Measurements from ENCODE around the gene HS6ST1. TPM values are rescaled to one million over a fixed set of nuclear protein-coding genes. Genes with fewer than 3 reads are reported as not detected.

HS6ST1 gene
- total RNA-seq, 4 donors from 2014 or later = 11.2 to 32.2 (median 14.7) TPM

DNA sequence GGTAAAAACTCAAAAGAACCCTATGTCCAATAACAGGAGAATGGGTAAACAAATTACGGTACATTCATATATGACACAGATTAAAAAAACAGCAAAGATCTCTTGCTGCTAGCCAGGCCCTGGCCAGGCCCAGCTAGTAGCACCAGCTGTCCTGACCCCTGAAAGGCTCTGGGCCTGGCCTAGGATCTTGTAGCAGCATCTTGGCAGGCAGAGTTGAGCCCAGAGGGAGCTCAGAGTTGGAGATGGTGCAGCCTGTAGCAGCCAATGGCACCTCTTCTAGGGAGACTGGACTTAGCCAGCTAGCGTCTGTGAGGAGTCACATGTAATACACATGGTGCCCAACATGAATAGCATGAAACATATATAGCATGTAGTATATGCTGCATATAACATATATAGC lies 69.1 kb downstream of the HS6ST1 start:
- TF ChIP-seq, protein P1, sequence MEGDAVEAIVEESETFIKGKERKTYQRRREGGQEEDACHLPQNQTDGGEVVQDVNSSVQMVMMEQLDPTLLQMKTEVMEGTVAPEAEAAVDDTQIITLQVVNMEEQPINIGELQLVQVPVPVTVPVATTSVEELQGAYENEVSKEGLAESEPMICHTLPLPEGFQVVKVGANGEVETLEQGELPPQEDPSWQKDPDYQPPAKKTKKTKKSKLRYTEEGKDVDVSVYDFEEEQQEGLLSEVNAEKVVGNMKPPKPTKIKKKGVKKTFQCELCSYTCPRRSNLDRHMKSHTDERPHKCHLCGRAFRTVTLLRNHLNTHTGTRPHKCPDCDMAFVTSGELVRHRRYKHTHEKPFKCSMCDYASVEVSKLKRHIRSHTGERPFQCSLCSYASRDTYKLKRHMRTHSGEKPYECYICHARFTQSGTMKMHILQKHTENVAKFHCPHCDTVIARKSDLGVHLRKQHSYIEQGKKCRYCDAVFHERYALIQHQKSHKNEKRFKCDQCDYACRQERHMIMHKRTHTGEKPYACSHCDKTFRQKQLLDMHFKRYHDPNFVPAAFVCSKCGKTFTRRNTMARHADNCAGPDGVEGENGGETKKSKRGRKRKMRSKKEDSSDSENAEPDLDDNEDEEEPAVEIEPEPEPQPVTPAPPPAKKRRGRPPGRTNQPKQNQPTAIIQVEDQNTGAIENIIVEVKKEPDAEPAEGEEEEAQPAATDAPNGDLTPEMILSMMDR (IDR thresholded peaks at IDR 0.05; ENCODE audit: low read depth) = no peak

DNA sequence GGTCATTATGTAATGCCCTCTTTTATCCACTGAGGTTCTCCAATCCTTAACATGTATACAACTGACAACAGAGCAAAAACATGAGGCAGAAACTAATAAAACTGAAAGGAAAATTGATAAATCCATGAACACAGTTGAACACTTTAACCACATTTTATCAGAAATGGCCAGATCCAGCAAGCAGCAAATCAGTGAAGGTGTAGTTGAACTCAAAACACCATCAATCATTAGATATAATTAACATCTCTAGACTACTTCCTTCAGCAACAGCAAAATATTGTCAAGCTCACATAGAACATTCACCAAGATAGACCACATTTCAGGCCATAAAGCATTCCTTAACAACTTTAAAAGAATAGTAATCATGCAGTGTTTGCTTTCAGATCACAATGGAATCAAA lies 72.9 kb downstream of the HS6ST1 start:
- TF ChIP-seq, protein P1 (IDR thresholded peaks at IDR 0.05; ENCODE audit: low read depth) = no peak

DNA sequence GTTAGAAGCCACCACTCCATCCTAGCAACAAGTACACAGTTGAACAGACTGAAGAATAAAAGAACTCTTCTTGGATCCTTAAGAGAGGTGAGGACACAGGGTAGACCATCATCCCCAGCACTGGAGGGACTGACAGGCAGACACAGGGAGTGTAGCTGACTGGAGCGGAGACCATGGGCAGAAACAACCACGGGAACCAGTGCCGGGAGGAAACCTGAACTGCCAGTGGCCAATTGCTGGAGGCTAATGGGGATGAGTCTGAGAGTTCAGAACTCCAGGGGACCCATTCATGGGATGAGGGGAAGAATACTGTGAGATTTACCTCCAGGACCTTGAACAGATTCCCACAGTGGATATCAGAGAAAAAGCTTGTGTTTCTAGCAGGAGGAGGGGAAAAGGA lies 76.8 kb downstream of the HS6ST1 start:
- TF ChIP-seq, protein P1 (IDR thresholded peaks at IDR 0.05; ENCODE audit: low read depth) = no peak

DNA sequence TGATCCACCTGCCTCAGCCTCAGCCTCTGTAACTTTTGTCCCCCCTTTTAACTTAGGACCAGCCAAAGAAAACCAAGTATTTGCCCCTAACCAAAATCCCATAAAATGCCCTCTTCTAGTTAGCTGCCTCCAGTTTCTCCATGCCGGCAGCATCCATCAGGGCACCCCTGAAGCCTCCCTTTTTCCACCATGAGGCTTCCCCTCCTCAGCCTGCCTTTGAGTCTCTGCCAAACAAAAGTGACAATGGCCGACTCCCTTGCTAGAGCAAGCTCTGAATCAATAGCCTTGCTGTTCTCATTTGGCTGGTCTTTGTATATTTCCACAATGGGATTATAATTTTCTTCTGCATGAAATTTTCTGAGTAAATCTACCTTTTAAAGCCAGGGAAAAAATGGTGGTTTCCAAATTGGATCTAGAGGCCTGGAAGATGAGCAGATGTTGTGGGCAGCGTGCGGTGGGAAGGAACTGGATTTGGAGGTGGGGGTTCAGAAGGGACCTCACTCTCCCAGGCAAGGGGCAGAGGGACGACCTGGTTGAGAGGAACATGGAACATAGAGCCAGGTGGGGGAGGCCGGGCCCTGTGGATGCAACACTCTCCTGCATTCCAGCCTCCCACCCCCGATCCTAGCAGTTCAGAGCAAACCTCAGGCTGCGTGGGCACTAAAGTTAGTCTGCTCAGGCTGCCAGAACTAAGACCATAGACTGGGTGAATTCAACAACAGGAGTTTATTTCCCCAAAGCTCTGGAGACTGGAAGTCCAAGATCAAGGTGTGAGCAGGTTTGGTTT lies 80.6 kb downstream of the HS6ST1 start:
- TF ChIP-seq, protein P1 (IDR thresholded peaks at IDR 0.05; ENCODE audit: low read depth) = no peak

DNA sequence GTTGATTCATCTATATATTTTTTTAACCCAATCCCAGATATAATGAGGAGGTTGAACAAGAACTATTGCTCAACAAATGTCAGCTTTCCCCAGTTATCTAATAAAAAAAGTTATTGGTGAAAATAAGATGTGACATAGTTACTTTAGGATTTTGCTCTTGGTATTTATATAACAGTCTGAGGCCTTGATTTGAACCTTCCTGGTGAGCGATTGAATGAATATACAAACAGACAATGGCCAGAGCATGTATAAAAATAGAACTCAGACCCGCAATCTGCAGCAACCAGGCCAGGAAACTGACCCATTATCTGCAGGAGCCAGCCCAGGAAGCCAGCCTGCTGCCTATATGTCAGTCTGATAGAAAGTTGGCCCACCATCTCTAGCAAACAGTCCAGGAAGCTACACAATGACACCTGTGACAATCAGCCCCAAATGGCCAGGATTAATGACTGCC lies 81.6 kb downstream of the HS6ST1 start:
- TF ChIP-seq, protein P1 (IDR thresholded peaks at IDR 0.05; ENCODE audit: low read depth) = no peak

DNA sequence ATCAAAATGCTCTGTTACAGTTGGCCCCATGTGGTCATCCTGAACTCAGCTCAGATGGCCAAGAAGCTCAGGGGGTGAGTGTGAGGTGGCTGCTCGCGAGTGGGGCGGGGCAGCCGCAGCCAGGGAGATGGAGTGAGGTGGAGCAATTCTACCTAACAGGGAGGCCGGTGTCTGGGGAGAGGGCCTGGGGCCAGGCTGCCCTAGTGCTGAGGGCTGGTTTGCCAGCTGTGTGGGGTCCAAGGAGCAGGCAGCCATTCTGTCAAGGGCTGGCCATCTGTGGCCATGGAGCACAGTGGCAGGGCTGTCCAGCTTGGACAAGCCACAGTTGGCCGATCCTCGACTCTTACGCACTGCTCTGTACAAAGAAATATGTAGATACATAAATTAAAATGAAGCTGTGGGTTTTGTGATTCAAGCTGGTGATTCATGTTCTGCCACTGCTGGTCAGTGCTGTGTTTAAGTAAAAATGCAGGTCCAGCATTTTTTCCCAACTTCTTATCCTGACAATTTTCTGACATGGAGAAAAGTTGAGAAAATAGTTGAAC lies 82.1 kb downstream of the HS6ST1 start:
- TF ChIP-seq, protein P1 (IDR thresholded peaks at IDR 0.05; ENCODE audit: low read depth) = no peak

DNA sequence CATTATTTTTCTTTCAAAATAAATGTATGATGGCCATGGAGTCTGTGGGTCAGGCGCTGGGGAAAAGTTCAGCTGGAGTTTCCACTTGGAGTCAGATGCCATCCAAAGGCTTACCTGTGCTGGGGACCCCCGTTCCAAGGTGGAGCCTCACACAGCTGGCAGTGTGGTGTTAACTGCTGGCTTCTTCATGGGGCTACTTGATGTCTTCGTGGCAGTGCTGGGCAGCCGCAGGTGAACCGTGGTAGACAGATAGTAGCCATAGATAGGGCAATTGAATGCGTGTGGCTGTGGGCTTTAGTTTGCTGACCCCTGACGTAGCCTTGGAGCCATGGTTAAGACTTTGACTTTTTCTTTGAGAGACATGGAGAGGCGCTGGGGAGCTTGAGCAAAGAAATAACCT lies 83.1 kb downstream of the HS6ST1 start:
- TF ChIP-seq, protein P1 (IDR thresholded peaks at IDR 0.05; ENCODE audit: low read depth) = no peak
